Measurements from ENCODE around the gene UBR1. TPM values are rescaled to one million over a fixed set of nuclear protein-coding genes. Genes with fewer than 3 reads are reported as not detected.

UBR1 gene
- total RNA-seq, 1 experiment from 2014 or later: 23.2 TPM

DNA sequence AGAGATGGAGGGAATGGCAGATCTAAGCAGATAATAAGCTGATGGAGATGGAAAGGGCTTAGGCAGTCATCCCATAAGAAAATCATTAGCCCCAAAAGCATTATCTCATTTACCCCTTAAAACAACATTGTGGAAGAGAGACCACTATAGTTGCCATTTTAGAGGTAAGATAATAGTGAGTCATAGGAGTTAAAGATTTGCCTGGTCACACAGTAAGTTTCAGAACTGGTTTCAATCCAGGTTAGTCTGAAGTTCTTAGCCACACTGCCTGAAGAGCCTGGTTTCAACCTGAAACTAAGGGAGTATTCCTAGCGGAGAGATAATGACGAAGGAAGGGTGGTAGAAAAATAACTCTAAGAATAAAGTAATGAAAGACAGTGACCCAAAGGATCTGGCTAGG, 13.0 kb upstream of the UBR1 start:
- H3K4me3 ChIP-seq (ENCODE audit: low read depth in 2 of 2, low read length in 2 of 2): no peak overlapping the region
- BruUV-seq (replicated peaks): no TSS peak
- H3K27ac ChIP-seq (ENCODE audit: low read length): no peak overlapping the region
- H3K36me3 ChIP-seq (ENCODE audit: control insufficient read depth, insufficient read depth, low read length): no peaks in the 10 kb centered on the region
- DNase-seq (ENCODE audit: low read depth, low spot score) (no peak), ATAC-seq (no peak)
- no peaks in the 10 kb centered on the region for H3K4me1 ChIP-seq (ENCODE audit: control insufficient read depth, insufficient read depth, low read length)
- TF ChIP-seq, protein P1, sequence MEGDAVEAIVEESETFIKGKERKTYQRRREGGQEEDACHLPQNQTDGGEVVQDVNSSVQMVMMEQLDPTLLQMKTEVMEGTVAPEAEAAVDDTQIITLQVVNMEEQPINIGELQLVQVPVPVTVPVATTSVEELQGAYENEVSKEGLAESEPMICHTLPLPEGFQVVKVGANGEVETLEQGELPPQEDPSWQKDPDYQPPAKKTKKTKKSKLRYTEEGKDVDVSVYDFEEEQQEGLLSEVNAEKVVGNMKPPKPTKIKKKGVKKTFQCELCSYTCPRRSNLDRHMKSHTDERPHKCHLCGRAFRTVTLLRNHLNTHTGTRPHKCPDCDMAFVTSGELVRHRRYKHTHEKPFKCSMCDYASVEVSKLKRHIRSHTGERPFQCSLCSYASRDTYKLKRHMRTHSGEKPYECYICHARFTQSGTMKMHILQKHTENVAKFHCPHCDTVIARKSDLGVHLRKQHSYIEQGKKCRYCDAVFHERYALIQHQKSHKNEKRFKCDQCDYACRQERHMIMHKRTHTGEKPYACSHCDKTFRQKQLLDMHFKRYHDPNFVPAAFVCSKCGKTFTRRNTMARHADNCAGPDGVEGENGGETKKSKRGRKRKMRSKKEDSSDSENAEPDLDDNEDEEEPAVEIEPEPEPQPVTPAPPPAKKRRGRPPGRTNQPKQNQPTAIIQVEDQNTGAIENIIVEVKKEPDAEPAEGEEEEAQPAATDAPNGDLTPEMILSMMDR (IDR thresholded peaks at IDR 0.05): no peak
- TF ChIP-seq POLR2AphosphoS5 (IDR thresholded peaks at IDR 0.05; ENCODE audit: low read depth, low read length) (no peak), TCF7L2 (IDR thresholded peaks at IDR 0.05; ENCODE audit: low read depth, low read length) (no peak), SIN3A (IDR thresholded peaks at IDR 0.05; ENCODE audit: borderline replicate concordance, insufficient read depth, low read depth, low read length) (no peak)
- TF ChIP-seq, protein P2, sequence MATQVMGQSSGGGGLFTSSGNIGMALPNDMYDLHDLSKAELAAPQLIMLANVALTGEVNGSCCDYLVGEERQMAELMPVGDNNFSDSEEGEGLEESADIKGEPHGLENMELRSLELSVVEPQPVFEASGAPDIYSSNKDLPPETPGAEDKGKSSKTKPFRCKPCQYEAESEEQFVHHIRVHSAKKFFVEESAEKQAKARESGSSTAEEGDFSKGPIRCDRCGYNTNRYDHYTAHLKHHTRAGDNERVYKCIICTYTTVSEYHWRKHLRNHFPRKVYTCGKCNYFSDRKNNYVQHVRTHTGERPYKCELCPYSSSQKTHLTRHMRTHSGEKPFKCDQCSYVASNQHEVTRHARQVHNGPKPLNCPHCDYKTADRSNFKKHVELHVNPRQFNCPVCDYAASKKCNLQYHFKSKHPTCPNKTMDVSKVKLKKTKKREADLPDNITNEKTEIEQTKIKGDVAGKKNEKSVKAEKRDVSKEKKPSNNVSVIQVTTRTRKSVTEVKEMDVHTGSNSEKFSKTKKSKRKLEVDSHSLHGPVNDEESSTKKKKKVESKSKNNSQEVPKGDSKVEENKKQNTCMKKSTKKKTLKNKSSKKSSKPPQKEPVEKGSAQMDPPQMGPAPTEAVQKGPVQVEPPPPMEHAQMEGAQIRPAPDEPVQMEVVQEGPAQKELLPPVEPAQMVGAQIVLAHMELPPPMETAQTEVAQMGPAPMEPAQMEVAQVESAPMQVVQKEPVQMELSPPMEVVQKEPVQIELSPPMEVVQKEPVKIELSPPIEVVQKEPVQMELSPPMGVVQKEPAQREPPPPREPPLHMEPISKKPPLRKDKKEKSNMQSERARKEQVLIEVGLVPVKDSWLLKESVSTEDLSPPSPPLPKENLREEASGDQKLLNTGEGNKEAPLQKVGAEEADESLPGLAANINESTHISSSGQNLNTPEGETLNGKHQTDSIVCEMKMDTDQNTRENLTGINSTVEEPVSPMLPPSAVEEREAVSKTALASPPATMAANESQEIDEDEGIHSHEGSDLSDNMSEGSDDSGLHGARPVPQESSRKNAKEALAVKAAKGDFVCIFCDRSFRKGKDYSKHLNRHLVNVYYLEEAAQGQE (IDR thresholded peaks at IDR 0.05; ENCODE audit: insufficient read depth in 1 of 2, low read depth in 2 of 2, low read length in 1 of 2): no peak
- no peaks in the 10 kb centered on the region; the same call in 1 of the 2 replicates for H3K27me3 ChIP-seq (ENCODE audit: control insufficient read depth, insufficient read depth, low read length)
- in situ Hi-C loops (cut with HindIII; ENCODE audit: low pct_unique_long_range_greater_than_20kb, low sequenced_read_pairs): no loop called here
- no peaks in the 10 kb centered on the region for H3K9me3 ChIP-seq (ENCODE audit: control insufficient read depth, insufficient read depth, low read depth, low read length)
- ChIA-PET CTCF (no interaction called here), POLR2A (no interaction called here)
- intact Hi-C loops (cut with micrococcal nuclease; ENCODE audit: unreplicated experiment): no loop called here

DNA sequence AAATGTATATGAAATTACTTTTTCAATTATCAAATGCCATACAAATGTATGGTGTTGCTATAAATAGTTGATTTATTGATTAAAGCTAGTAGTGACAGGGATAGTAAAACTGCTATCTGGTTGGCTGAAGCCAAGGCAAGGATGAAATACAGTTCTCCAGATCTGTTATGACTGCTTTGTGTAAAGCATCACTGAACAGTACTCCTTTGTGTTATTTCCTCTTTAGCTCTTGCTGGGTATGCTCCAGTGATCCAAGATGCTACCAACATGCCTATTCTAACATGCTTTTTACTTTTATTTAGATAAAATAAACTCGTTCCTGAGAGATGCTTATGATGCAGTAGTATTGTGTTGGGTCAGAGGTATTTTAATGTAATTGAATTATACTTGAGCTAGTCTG, 12.4 kb upstream of the UBR1 start:
- Histone ChIP-seq H3K9me3 (ENCODE audit: control insufficient read depth, insufficient read depth, low read depth, low read length) (no peaks in the 10 kb centered on the region), H3K36me3 (ENCODE audit: control insufficient read depth, insufficient read depth, low read length) (no peaks in the 10 kb centered on the region), H3K4me3 (ENCODE audit: low read depth in 2 of 2, low read length in 2 of 2) (no peak overlapping the region), H3K27me3 (ENCODE audit: control insufficient read depth, insufficient read depth, low read length) (no peaks in the 10 kb centered on the region; the same call in 1 of the 2 replicates), H3K27ac (ENCODE audit: low read length) (no peak overlapping the region), H3K4me1 (ENCODE audit: control insufficient read depth, insufficient read depth, low read length) (no peaks in the 10 kb centered on the region)
- CTCF ChIA-PET: no interaction called here
- intact Hi-C loops (cut with micrococcal nuclease; ENCODE audit: unreplicated experiment) (no loop called here), in situ Hi-C loops (cut with HindIII; ENCODE audit: low pct_unique_long_range_greater_than_20kb, low sequenced_read_pairs) (no loop called here)
- no peak for ATAC-seq
- POLR2A ChIA-PET: no interaction called here
- TF ChIP-seq, protein P2 (IDR thresholded peaks at IDR 0.05; ENCODE audit: insufficient read depth in 1 of 2, low read depth in 2 of 2, low read length in 1 of 2): no peak
- TF ChIP-seq, protein P1 (IDR thresholded peaks at IDR 0.05): no peak
- TF ChIP-seq POLR2AphosphoS5 (IDR thresholded peaks at IDR 0.05; ENCODE audit: low read depth, low read length) (no peak), TCF7L2 (IDR thresholded peaks at IDR 0.05; ENCODE audit: low read depth, low read length) (no peak), SIN3A (IDR thresholded peaks at IDR 0.05; ENCODE audit: borderline replicate concordance, insufficient read depth, low read depth, low read length) (no peak)
- no peak for DNase-seq (ENCODE audit: low read depth, low spot score)
- BruUV-seq (replicated peaks): no TSS peak
